HepG2 (cell line): Measurements from ENCODE around the gene SYS1. TPM values are rescaled to one million over a fixed set of nuclear protein-coding genes. Genes with fewer than 3 reads are reported as not detected.

Experiments used
- HOMEZ ChIP-seq: IDR thresholded peaks from 2 replicates; pipeline ENCODE4 v1.6.1; 2016; ENCODE audit warnings: low read depth
- KDM4B ChIP-seq: sonication (generic); formaldehyde crosslinking; IDR thresholded peaks from 2 replicates; pipeline ENCODE4 v1.4.0; 2020; ENCODE audit warnings: missing genetic modification reagents
- MIER2 ChIP-seq: IDR thresholded peaks from 2 replicates; pipeline ENCODE4 v1.6.1; 2016; ENCODE audit warnings: missing biosample characterization, missing genetic modification reagents
- MXI1 ChIP-seq: IDR thresholded peaks from 3 replicates; pipeline ENCODE4 v1.6.1; 2012; ENCODE audit warnings: low read depth, low read length, inconsistent platforms, borderline replicate concordance
- NFATC3 ChIP-seq: sonication (generic); formaldehyde crosslinking; IDR thresholded peaks from 2 replicates; pipeline ENCODE4 v1.5.1; 2020; ENCODE audit warnings: mild to moderate bottlenecking, missing genetic modification reagents
- PBX2 ChIP-seq: IDR thresholded peaks from 2 replicates; pipeline ENCODE4 v1.6.1; 2016; ENCODE audit warnings: control low read depth
- PHF21A ChIP-seq: sonication (generic); formaldehyde crosslinking; IDR thresholded peaks from 2 replicates; pipeline ENCODE4 v1.5.0; 2020; ENCODE audit warnings: mild to moderate bottlenecking, missing genetic modification reagents
- POLR2G ChIP-seq: fragments of 200-400 bp; formaldehyde crosslinking; IDR thresholded peaks from 2 replicates; pipeline ENCODE4 v1.6.1; 2018; ENCODE audit warnings: mild to moderate bottlenecking, low read depth, low read length, moderate library complexity
- PRDM4 ChIP-seq: sonication (generic); formaldehyde crosslinking; IDR thresholded peaks from 2 replicates; pipeline ENCODE4 v1.9.0; 2021; ENCODE audit warnings: missing genetic modification reagents, borderline replicate concordance
- RAD51 ChIP-seq: fragments of 450-650 bp; IDR thresholded peaks from 2 replicates; pipeline ENCODE4 v1.6.1; 2016; ENCODE audit warnings: borderline replicate concordance
- SATB2 ChIP-seq: sonication (generic); formaldehyde crosslinking; IDR thresholded peaks from 2 replicates; pipeline ENCODE4 v1.5.0; 2020; ENCODE audit warnings: missing genetic modification reagents
- SMAD9 ChIP-seq: sonication (generic); formaldehyde crosslinking; IDR thresholded peaks from 2 replicates; pipeline ENCODE4 v1.5.1; 2020; ENCODE audit warnings: mild to moderate bottlenecking, missing genetic modification reagents
- YEATS2 ChIP-seq: sonication (generic); formaldehyde crosslinking; IDR thresholded peaks from 2 replicates; pipeline ENCODE4 v1.4.0; 2020; ENCODE audit warnings: missing genetic modification reagents, borderline replicate concordance
- ZFP36L2 ChIP-seq: sonication (generic); formaldehyde crosslinking; IDR thresholded peaks from 2 replicates; pipeline ENCODE4 v1.4.0; 2020; ENCODE audit warnings: missing genetic modification reagents
- ZNF10 ChIP-seq: sonication (generic); formaldehyde crosslinking; IDR thresholded peaks from 2 replicates; pipeline ENCODE4 v1.4.0; 2020; ENCODE audit warnings: mild to moderate bottlenecking, low read depth, missing genetic modification reagents, borderline replicate concordance
- ZNF235 ChIP-seq: sonication (generic); formaldehyde crosslinking; IDR thresholded peaks from 2 replicates; pipeline ENCODE4 v1.8.1; 2023; ENCODE audit warnings: mild to moderate bottlenecking, missing genetic modification reagents, borderline replicate concordance
- ZNF33B ChIP-seq: sonication (generic); formaldehyde crosslinking; IDR thresholded peaks from 2 replicates; pipeline ENCODE4 v1.5.1; 2020; ENCODE audit warnings: mild to moderate bottlenecking, missing genetic modification reagents
- ZNF354B ChIP-seq: sonication (generic); formaldehyde crosslinking; IDR thresholded peaks from 2 replicates; pipeline ENCODE4 v1.8.0; 2022; ENCODE audit warnings: mild to moderate bottlenecking, missing genetic modification reagents
- ZNF382 ChIP-seq: sonication (generic); formaldehyde crosslinking; IDR thresholded peaks from 2 replicates; pipeline ENCODE4 v1.5.0; 2020; ENCODE audit warnings: missing genetic modification reagents, mild to moderate bottlenecking, borderline replicate concordance
- ZNF383 ChIP-seq: sonication (generic); formaldehyde crosslinking; IDR thresholded peaks from 2 replicates; pipeline ENCODE4 v1.4.0; 2020; ENCODE audit warnings: missing genetic modification reagents, mild to moderate bottlenecking, borderline replicate concordance
- ZNF724P ChIP-seq: sonication (generic); formaldehyde crosslinking; IDR thresholded peaks from 2 replicates; pipeline ENCODE4 v1.8.0; 2022; ENCODE audit warnings: missing genetic modification reagents, borderline replicate concordance
- ZNF772 ChIP-seq: sonication (generic); formaldehyde crosslinking; IDR thresholded peaks from 2 replicates; pipeline ENCODE4 v1.5.0; 2020; ENCODE audit warnings: mild to moderate bottlenecking, missing genetic modification reagents
- ZNF839 ChIP-seq: sonication (generic); formaldehyde crosslinking; IDR thresholded peaks from 2 replicates; pipeline ENCODE4 v1.4.0; 2020; ENCODE audit warnings: missing genetic modification reagents, mild to moderate bottlenecking, borderline replicate concordance
- polyA plus RNA-seq, 8 experiments: library from polyadenylated mRNA; depleted of rRNA in 3 of 8; stranded (reverse) in 7 of 8; unstranded in 1 of 8; fragments of >200 nt; fragmentation: Illumina TruSeq in 4 of 8; extraction: Trizol in 4 of 8; gene quantifications; 2 replicates each; pipeline versions ENCODE4 v1.2.1 to v1.2.3, GENCODE V29; 2011 to 2016; ENCODE audit warnings: low read depth in 4 of 8, missing spikeins in 1 of 8, mixed read lengths in 1 of 8; ENCODE audit not compliant: insufficient read depth in 1 of 8
- total RNA-seq, 5 experiments: library from RNA; depleted of rRNA; stranded (reverse); fragments of >200 nt; fragmentation: Illumina TruSeq; extraction: Trizol; gene quantifications; 2 replicates each; pipeline ENCODE4 v1.2.3, GENCODE V29; 2016; ENCODE audit warnings: low read depth in 1 of 5
- TF ChIP-seq, protein P1 (sequence below): sonication (generic); formaldehyde crosslinking; IDR thresholded peaks from 2 replicates; pipeline ENCODE4 v1.5.0; 2020; ENCODE audit warnings: mild to moderate bottlenecking, missing genetic modification reagents, borderline replicate concordance

SYS1 gene
- total and polyA plus RNA-seq, 2 of the 13 experiments (the other 11 are each of a cell fraction or from before 2014, with no cell fraction given): 38.3 to 65.6 TPM

GRCh38 chr20:45406260-45407066, 43.5 kb downstream of the SYS1 start (continued):
- TF ChIP-seq MXI1 (no peak), HOMEZ (CRISPR knock-in tag) (no peak), ZNF724P (CRISPR knock-in tag) (no peak), ZNF354B (CRISPR knock-in tag) (0 out of 2 replicates have a peak, but pooled peaks have one; percentile 30), ZNF33B (CRISPR knock-in tag) (peak; percentile 42; the same call in 1 of the 2 replicates), POLR2G (peak; percentile 70), ZNF839 (CRISPR knock-in tag) (peak; percentile 12; the same call in 1 of the 2 replicates), ZNF772 (CRISPR knock-in tag) (no peak), PBX2 (CRISPR knock-in tag) (no peak), NFATC3 (no peak), RAD51 (no peak), YEATS2 (no peak), ZNF235 (CRISPR knock-in tag) (no peak), SATB2 (CRISPR knock-in tag) (no peak), SMAD9 (CRISPR knock-in tag) (no peak), MIER2 (CRISPR knock-in tag) (no peak), PRDM4 (CRISPR knock-in tag) (no peak), ZNF382 (CRISPR knock-in tag) (no peak), PHF21A (no peak; the same call in 1 of the 2 replicates), ZNF383 (no peak), ZFP36L2 (no peak), KDM4B (CRISPR knock-in tag) (no peak), ZNF10 (CRISPR knock-in tag) (no peak)
- TF ChIP-seq, protein P1, sequence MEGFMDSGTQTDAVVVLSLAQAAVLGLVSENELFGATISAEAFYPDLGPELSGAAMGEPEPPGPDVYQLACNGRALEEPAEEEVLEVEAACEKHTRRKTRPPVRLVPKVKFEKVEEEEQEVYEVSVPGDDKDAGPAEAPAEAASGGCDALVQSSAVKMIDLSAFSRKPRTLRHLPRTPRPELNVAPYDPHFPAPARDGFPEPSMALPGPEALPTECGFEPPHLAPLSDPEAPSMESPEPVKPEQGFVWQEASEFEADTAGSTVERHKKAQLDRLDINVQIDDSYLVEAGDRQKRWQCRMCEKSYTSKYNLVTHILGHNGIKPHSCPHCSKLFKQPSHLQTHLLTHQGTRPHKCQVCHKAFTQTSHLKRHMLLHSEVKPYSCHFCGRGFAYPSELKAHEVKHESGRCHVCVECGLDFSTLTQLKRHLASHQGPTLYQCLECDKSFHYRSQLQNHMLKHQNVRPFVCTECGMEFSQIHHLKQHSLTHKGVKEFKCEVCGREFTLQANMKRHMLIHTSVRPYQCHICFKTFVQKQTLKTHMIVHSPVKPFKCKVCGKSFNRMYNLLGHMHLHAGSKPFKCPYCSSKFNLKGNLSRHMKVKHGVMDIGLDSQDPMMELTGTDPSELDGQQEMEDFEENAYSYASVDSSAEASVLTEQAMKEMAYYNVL (CRISPR knock-in tag): no peak
